CD4-positive, alpha-beta T cell treated with Interferon alpha-2 for 1 hour (primary cell): ENCODE data around the gene CSNK2A2.

Experiments
- DNase-seq, 2 donors: peaks; one replicate each; pipeline ENCODE4 v3.0.0-alpha.2; 2020 to 2022

The CSNK2A2 gene

DNA sequence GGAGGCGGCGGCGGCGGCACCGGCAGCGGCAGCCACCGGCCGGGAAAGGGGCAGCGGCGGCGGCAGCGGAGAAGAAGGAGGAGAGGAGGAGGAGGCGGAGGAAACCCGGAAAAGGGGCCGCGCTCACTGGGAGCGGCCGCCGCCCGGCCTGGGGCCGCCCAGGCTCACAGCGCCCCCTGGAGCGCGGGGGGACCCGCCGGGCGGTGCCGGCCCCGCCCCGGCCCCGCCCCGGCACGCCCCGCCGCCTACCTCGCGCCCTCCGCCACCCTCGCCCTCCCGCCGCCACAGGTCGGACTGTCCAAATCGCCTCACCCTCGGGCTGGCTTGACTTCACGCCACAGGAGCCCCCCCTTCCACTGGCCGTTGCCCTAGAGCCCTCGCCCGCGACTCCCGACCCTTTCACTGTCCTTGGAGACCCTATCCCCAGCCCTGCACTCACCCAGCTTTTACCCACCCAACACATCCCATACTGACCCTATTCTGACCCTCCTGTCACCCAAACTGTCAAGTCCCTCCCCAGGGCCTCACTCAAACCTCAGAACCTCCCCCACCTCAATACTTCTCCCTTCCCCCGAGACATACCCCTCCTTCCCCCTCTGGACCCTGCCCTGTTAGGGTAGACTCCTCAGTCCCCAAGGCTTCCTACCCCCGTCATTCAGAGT lies at the start of gene CSNK2A2:
Gene CSNK2A2, minus strand, starts transcription at position 85 of the 662 bp plus-strand sequence. CDS start 370 bp downstream, outside the sequence.
- DNase-seq: peak; percentile 69 to 80

DNA sequence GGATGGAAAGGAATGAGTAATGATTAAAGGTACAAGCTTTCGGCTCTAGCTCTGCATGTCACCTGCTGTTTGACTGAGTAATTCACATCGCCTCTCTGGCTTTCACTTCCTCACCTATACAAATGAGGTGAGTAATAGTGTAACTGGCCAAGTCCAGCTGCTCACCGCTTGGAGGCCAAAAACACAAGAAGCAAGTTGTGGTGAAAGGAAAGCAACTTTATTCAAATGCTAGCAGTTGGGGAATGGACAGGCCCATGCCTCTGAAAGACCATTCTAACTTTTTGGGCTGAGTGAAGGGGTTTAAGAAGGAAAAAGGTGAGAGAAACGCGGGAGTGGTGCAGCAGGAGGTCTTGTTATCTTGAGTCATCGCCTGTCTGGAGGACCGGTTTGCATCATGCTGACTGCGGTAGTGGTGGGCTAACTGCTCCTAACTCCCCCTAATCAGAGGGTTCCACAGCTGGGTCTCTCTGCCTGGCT lies 45.7 kb upstream of the CSNK2A2 start:
- DNase-seq: peak in 1 of 2 donors; percentile 3

GRCh38 chr16:58236831-58237230 lies 38.9 kb upstream of the CSNK2A2 start:
- no peak for DNase-seq

GRCh38 chr16:58236231-58236690 lies 38.4 kb upstream of the CSNK2A2 start:
- peak; percentile 60 to 70 for DNase-seq

DNA sequence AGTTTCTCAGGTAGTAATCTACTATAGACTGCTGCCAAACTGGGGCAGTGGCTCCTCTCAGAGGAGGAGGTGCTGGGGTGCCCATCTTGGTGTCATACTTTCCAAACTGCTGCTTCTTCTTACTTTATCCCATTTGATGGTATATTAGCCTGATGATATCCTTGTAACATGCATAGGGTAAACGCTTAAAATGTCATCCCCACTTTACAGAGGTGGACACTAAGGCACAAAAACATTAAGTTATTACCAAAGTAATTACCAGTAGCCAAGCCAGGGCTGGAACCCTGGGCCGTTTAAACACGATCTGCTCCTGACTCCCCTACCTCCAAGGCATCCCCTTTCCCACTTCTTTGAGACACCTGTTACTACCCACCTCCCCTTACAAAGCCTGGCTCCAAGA lies 37.8 kb upstream of the CSNK2A2 start:
- no peak for DNase-seq

DNA sequence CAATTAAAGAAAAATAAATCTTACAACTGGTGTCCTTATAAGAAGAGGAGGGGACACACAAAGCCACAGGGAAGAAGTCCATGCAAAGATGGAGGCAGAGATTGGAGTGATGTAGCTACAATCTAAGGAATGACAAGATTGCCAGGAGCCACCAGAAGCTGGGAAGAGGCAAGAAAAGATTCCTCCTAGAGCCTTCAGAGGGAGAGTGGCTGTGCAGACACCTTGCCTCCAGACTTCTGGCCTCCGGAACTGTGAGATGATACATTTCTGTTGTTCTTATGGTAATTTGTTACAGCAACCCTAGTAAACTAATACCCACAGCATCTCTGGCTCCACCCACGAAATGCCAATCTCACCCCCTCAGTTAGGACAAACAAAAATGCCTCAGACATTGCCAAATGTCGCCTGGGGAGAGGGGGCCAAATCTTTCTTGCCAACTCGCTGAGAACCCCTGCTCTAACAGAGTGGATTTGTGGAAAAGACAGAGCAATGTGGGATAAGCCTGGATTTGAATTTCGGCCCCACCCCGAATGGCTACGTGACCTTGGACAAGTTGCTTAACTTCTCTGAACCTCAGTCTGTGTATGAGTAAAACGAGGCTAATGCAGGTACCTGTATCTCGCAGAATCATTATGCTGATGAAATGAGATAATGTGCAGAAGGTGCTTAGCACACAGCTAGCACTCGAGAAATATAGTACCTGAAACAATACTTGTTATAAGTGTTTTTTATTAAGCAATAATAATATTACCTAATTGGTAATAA lies 37.1 kb upstream of the CSNK2A2 start:
- DNase-seq: no peak

GRCh38 chr16:58230259-58230658 lies 32.4 kb upstream of the CSNK2A2 start:
- DNase-seq: no peak

DNA sequence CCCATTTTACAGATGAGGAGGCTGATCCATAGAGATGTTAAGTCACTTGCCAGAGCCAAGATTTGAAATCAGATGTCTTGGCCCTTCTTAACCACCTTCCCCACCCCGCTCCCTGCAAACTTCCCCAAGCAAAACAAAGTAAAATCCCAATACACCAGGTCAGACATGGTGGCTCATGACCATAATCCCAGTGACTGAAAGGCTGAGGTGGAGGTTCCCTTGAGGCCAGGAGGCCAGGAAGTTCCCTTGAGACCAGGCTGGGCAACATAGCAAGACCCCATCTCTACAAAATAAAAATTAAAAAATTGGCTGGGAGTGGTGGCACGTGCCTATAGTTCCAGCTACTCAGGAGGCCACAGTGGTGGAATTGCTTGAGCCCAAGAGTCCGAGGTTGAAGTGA lies 28.9 kb upstream of the CSNK2A2 start:
- no peak for DNase-seq

DNA sequence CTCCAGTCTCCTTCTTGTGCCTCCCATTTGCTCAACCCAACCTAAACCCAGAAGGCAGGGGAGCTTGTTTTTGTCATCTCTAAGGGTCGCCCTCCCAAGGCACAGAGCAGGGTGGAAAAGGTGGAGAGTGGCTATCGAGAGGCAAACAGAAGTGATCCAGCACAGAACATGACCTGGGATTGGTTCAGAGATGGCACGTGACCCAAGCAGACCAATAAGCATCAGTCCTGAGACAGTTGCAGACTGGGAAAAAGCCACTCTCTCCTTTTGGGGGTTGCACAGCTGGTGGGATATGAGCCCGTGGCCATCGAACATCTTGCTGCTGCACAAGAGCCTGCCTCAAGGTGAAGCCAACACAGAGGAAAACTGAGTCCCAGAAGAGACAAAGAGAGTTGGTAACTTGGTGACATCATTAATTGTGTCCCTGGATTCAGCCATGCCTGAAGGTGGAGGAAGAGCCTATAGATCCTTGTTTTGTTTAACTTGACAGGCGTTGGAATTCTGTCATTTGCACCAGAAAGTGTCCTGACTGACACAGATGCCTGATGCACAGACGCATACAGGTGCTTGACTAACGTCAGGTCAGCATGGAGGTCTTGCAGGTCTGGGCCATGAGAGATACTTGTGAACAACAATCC lies 28.2 kb upstream of the CSNK2A2 start:
- DNase-seq: no peak

DNA sequence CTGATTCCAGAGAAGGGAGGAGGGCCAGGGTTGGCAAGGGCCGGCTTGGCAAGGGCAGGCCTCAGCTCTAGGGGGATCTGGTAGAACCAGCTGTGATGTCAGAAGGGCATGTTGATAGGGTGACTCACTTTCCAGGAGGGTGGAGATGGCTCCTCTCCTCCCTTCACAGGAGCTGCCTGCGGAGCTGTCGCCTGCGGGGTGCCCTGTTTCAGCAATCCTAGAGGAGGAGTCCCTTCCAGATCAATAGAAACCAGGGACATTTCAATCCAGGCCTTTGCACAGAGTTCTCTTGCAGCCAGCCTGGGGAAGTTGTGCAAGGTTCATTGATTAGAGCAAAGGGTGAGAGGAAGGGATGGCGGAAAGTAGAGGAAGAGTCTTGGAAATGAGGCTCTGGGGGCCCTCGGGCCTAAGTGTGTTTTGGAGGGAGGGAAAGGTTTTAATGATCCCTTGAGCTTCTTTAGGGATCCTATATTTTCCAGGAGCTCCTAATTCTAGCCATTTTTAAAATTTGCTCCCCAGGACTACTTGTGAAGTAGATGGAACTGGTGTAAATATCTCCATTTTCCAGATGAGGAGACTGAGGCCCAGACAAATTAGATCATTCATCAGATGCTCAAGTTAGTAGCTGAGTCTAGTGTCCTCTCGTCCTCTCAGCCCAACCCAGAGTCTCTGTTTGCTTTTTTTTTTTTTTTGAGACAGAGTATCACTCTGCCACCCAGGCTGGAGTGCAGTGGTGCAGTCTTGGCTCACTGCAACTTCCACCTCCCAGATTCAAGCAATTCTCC lies 24.8 kb upstream of the CSNK2A2 start:
- no peak for DNase-seq

- DNase-seq: no peak
Observed at GRCh38 chr16:58219432-58219831, 21.5 kb upstream of the CSNK2A2 start.

DNA sequence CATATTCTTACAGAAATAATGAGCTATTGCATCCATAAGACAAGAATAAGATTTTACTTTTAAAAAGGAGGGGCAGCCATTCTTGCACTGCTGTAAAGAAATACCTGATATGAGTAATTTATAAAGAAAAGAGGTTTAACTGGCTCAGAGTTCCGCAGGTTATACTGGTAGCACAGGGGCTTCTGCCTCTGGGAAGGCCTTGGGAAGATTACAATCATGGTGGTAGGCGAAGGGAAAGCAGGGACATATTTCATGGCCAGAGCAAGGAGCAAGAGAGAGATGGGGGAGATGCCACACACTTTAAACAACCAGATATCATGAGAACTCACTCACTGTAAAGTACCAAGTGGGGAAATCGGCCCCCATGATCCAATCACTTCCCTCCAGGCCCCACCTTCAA lies 20.9 kb upstream of the CSNK2A2 start:
- no peak for DNase-seq

DNA sequence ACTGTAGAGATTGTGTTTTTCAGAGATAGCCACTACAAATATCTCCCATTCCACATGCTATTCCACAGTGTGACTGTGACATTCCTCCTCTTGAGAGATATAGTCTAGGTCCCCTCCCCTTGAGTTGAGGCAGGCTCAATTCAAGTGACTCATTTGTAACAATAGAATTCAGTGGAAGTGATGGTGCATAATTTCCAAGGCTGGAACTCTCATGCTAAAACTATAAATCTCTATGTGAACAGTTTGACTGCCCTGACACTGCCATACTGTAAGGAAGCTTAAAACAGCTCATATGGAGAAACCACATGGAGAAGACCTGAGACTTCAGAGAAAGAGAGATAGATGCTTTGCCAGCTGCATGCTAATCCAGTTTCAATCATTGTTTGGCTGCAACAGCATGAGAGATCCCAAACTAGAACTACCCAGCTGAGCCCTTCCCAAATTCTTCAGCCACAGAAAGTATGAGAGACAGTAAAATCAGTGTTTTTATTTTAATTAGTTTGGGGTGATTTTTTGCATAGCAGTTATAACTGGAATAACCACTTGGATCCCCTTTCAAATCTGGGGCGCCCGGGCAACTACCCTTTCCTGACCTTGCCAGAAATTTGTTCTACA lies 19.5 kb upstream of the CSNK2A2 start:
- DNase-seq: no peak

DNA sequence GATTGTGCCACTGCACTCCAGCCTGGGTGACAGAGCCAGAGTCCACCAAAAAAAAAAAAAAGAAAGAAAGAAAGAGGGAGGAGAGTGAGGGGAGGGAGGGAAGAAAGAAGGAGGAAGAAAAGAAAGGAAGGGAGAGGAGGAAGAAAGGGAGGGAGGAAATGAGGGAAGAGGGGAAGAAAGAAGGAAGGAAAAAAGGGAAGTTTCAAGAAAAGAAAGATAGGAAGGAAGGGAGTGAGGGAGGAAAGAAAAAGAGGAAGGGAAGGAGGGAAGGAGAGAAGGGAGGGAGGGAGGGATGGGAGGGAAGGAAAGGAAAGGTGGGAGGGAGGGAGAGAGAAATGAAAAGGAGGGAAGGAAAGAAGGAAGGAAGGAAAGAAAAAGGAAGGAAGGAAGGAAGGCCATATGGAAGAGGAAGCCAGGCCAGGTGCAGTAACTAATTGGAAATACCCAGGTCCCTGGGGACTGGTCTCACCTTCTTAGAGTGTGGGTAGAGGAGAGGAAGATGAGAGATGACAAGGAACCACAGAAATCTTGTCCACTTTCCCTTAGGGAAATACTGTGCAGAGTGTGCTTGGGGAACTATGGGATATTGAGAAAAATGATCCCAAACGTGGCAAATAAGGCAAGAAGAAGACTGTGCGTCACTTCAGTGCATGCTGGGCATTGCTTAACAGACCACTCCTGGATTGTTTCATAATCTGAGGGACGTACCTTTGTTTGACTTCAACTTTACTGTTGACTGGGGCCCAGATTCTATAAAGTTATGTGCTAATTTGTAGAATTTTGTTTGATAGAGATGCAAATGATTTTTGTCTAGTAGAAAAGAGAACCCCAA lies 15.1 kb upstream of the CSNK2A2 start:
- DNase-seq: no peak

GRCh38 chr16:58211846-58212245 lies 13.9 kb upstream of the CSNK2A2 start:
- DNase-seq: no peak

- DNase-seq: no peak
Observed at GRCh38 chr16:58211245-58211644, 13.3 kb upstream of the CSNK2A2 start.

DNA sequence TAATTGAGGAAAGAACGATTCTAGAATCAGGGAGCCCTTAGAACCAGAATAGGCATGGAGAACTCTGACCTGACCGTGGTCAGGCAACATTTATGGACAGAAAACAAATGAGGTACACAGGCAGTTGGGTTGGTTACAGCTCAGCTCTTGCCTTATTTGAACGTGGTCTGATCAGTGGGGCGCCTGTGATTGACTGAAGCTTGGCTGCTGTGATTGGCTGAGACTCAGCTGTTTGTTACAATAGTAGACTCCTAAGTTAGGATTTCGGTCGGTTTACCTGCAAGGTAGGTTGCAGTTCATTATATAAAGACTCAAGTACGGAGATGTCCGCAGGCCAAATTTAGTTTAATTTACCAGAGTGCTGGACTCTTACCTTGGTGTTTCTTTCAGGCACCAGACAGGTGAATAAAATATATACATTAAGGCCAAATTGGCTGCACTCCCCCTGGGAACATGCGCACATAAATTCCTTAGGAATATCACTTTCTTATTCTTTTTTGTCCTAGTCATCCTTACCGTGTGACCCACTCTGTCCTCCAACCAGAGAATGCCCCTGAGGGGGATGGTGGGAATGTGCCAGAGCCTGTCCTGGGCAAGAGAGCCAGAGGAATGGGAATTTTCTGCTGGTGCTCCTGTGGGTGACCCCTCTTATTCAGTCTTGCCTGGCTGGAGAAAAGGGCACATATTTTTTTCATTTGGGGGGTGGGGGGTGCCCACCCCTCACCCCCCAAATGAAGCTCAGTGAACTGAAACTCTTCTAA lies 7.5 kb upstream of the CSNK2A2 start:
- DNase-seq: no peak

GRCh38 chr16:58201163-58201562 lies 3.3 kb upstream of the CSNK2A2 start:
- no peak for DNase-seq

DNA sequence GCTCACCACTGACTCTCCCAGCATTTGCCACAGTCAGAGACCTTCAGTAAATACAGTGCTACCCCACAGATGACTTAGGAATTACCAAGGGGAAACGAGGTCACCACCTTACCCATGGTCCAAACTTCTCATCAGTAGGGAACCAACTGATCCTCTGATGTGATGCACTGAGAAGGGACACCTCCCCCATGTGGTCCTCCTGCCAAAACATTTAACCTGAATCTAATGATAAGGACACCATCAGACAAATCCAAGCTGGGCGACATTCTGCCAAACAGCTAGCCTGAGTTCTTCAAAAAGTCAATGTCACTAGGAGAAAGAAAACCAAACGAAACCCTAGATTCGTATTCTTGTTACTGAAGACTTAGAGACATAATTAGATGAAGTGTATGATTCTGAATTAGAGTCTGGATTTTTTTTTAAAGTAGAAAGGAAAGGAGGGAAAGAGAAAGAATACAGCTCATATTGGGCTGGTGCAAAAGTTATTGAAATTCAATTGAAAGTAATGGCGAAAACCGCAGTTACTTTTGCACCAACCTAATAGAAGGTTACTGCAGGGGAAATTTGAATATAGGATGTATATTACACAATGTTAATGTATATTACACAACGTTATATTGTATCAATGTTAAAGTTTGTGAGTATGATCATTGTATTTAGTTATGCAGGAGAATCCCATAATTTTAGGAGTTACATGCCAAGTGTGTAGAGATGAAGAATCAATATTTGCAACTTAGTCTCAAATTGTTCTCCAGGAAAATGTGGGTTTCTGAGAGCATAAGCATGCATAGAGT lies 2.3 kb upstream of the CSNK2A2 start:
- no peak for DNase-seq
